Vagina (tissue), 1 donor: Measurements from ENCODE around the gene NDUFAF5. TPM values are rescaled to one million over a fixed set of nuclear protein-coding genes. Genes with fewer than 3 reads are reported as not detected.

Source experiments
- total RNA-seq: library from RNA; depleted of rRNA; stranded (reverse); fragments of >200 nt; gene quantifications from one replicate; pipeline ENCODE4 v1.2.3, GENCODE V29; 2016

The NDUFAF5 gene
- total RNA-seq, 1 donor from 2014 or later: 11.3 TPM

Other genes starting within 250 kb of the NDUFAF5 start
- gene TASP1, start 146.1 kb upstream of the NDUFAF5 start, total RNA-seq: 12.5 TPM
- 14.0 TPM for gene ESF1, start 109 bp upstream of the NDUFAF5 start, total RNA-seq
- gene SEL1L2, start 205.6 kb downstream of the NDUFAF5 start, total RNA-seq: not detected
- gene MACROD2, start 210.5 kb downstream of the NDUFAF5 start, total RNA-seq: 12.5 TPM